Stimulated activated naive CD8-positive, alpha-beta T cell treated with anti-CD3 and anti-CD28 coated beads, Interleukin-15, amount 100 ng/mL, for 72 hours (primary cell): ENCODE results near the gene PRXL2A.

Experiments
- ATAC-seq: fragments of 150-1000 bp; cut with Tn5 transposase; 2 replicates; pipeline ENCODE4 v1.10.0; 2021; ENCODE audit warnings: mild to moderate bottlenecking, moderate library complexity
- DNase-seq, 2 donors: peaks; one replicate each; pipeline ENCODE4 v3.0.0; 2021 to 2022
- H3K27ac Mint-ChIP-seq, 2 donors: one replicate each; pipeline ENCODE4 v1.8.0; 2022; ENCODE audit warnings: mild to moderate bottlenecking in 2 of 2, mixed read lengths in 2 of 2, moderate library complexity in 2 of 2
- H3K27me3 Mint-ChIP-seq: one replicate; pipeline ENCODE4 v1.8.0; 2022; ENCODE audit warnings: mixed read lengths
- H3K4me1 Mint-ChIP-seq: one replicate; pipeline ENCODE4 v1.8.0; 2022; ENCODE audit warnings: mild to moderate bottlenecking, mixed read lengths
- H3K4me3 Mint-ChIP-seq, 2 donors: one replicate each; pipeline ENCODE4 v1.8.0; 2022; ENCODE audit warnings: mild to moderate bottlenecking in 2 of 2, mixed read lengths in 2 of 2, moderate library complexity in 1 of 2
- H3K9me3 Mint-ChIP-seq, 2 donors: one replicate each; pipeline ENCODE4 v1.8.0; 2022; ENCODE audit warnings: mixed read lengths in 2 of 2

The PRXL2A gene

GRCh38 chr10:80485946-80486764, 77.8 kb downstream of the PRXL2A start:
- Mint-ChIP-seq H3K27ac (peak overlapping the region; percentile 81 to 89), H3K4me3 (peak overlapping the region; percentile 75 to 76), H3K27me3 (no peaks in the 10 kb centered on the region), H3K4me1 (peaks cover 100% of the 10 kb centered on the region), H3K9me3 (no peaks in the 10 kb centered on the region)
- ATAC-seq (peak; percentile 21), DNase-seq (no peak)
